Sigmoid colon (tissue), 7 donors: ENCODE data around the gene OR5I1. TPM values are rescaled to one million over a fixed set of nuclear protein-coding genes. Genes with fewer than 3 reads are reported as not detected.

ENCODE experiments used
- DNase-seq: peaks from one replicate; pipeline ENCODE4 v3.0.0-alpha.2; 2019
- H3K27ac ChIP-seq, 4 donors: fragments of 200-600 bp; sonication (generic); one replicate each; pipeline ENCODE4 v1.5.1; 2016 to 2019; ENCODE audit warnings: mild to moderate bottlenecking in 1 of 4
- H3K27me3 ChIP-seq, 3 donors: fragments of 200-600 bp; sonication (generic); one replicate each; pipeline ENCODE4 v1.5.1; 2019; ENCODE audit warnings: mild to moderate bottlenecking in 1 of 3
- H3K36me3 ChIP-seq, 4 donors: fragments of 200-600 bp; sonication (generic); one replicate each; pipeline ENCODE4 v1.5.1; 2016 to 2019
- H3K4me1 ChIP-seq, 4 donors: fragments of 200-600 bp; sonication (generic); one replicate each; pipeline ENCODE4 v1.5.1; 2017 to 2019
- H3K4me3 ChIP-seq, 4 donors: fragments of 200-600 bp; sonication (generic); one replicate each; pipeline ENCODE4 v1.5.1; 2017 to 2019; ENCODE audit warnings: mild to moderate bottlenecking in 2 of 4, moderate library complexity in 1 of 4
- H3K9me3 ChIP-seq, 4 donors: fragments of 200-600 bp in 3 of 4; sonication (generic) in 3 of 4; one replicate each; pipeline versions ENCODE4 v1.5.1 to v1.6.1; 2013 to 2019
- CTCF ChIP-seq, 4 experiments: fragments of 450-650 bp in 3 of 4; fragments of 200-600 bp in 1 of 4; IDR thresholded peaks; one replicate each; pipeline ENCODE4 v1.5.1; 2016 to 2019; ENCODE audit warnings: antibody characterized with exemption in 4 of 4, mild to moderate bottlenecking in 3 of 4, moderate library complexity in 2 of 4
- EP300 ChIP-seq, 4 donors: sonication (generic); formaldehyde crosslinking; IDR thresholded peaks; one replicate each; pipeline ENCODE4 v1.6.1; 2017; ENCODE audit warnings: antibody characterized with exemption in 4 of 4
- POLR2A ChIP-seq, 2 donors: fragments of 450-650 bp; IDR thresholded peaks; one replicate each; pipeline ENCODE4 v1.6.1; 2016; ENCODE audit warnings: antibody characterized with exemption in 2 of 2, mild to moderate bottlenecking in 2 of 2, moderate library complexity in 2 of 2
- POLR2AphosphoS5 ChIP-seq, 4 donors: sonication (generic); formaldehyde crosslinking; IDR thresholded peaks; one replicate each; pipeline ENCODE4 v1.6.1; 2017; ENCODE audit warnings: antibody characterized with exemption in 4 of 4
- WGBS, 2 donors: extraction: QIAGEN DNeasy Blood & Tissue Kit; methylation state at CpG; one replicate each; pipeline ENCODE4 v1.1.7; 2013; 5-methylcytosine and 5-hydroxymethylcytosine counted together
- intact Hi-C: fragments of 100-400 bp; cut with DNase I; formaldehyde crosslinking; loops from one replicate; pipeline ENCODE4 v1.15.1; 2023
- polyA plus RNA-seq, 3 donors: library from polyadenylated mRNA; stranded (reverse); fragments of 200-250 nt; gene quantifications; one replicate each; pipeline ENCODE4 v1.2.3, GENCODE V29; 2013
- total RNA-seq, 4 donors: library from RNA; depleted of rRNA; stranded (reverse); fragments of >200 nt; gene quantifications; one replicate each; pipeline ENCODE4 v1.1.0, GENCODE V29; 2016
- donor health status: healthy with polysubstance abuse.
- donor health status: Bipolar disorder and iron deficiency.
- donor health status: healthy.

OR5I1 gene
- total and polyA plus RNA-seq, 7 donors: not detected

DNA sequence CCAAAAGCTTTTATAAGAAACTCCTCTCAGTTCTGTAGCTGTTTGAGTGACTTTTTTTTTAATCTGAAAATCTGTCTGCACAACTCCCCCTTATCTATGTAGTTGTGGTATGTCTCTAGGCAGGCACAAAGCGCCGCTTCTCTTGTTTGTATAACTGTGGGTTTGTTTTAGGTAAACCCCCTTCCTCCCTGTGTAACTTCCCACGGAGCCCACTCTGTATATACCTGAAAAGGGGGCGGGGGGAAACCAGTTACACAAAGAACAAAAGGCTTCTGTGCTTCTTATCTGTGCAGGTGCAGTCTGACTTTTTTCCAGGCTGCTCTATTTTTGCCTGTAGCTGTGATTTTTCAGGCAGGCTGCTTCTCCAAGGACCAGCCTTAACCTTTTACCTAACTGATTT, 20.3 kb upstream of the OR5I1 start:
- 22 to 62% methylated on average over 4 of the region's 4 CpGs for WGBS, 2 donors
- Histone ChIP-seq H3K36me3 (no peaks in the 10 kb centered on the region), H3K4me1 (no peaks in the 10 kb centered on the region), H3K27me3 (no peaks in the 10 kb centered on the region), H3K4me3 (no peak overlapping the region), H3K27ac (no peak overlapping the region), H3K9me3 (no peaks in the 10 kb centered on the region)
- no peak for DNase-seq
- intact Hi-C loops: no loop called here
- TF ChIP-seq POLR2AphosphoS5 (IDR thresholded peaks at IDR 0.05): no peak
- TF ChIP-seq CTCF (IDR thresholded peaks at IDR 0.05): no peak
- no peak for TF ChIP-seq EP300 (IDR thresholded peaks at IDR 0.05)
- TF ChIP-seq POLR2A (IDR thresholded peaks at IDR 0.05): no peak

DNA sequence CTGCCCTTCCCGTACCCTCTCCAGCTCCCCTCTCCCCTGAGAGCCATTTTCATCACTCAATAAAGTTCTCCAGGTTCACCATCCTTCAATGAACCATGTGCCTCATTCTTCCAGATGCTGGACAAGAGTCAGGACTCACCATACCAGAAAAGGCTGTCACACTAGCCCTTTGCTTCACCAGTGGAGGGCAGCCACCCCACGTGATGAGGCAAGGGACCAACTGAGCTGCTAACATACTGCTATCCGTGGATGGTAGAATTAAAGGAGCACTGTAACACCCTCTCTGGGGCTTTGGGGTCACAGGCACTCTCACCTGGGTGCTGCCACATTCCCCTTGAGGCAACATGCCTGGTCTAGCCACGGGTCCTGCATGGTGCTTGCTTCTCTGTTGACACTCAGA, 13.1 kb upstream of the OR5I1 start:
- intact Hi-C loops: no loop called here
- Histone ChIP-seq H3K36me3 (no peaks in the 10 kb centered on the region), H3K9me3 (no peaks in the 10 kb centered on the region), H3K27me3 (no peaks in the 10 kb centered on the region), H3K4me3 (no peak overlapping the region), H3K4me1 (no peaks in the 10 kb centered on the region), H3K27ac (no peak overlapping the region)
- WGBS, 2 donors: 80 to 81% methylated on average over 4 of the region's 4 CpGs
- TF ChIP-seq CTCF (IDR thresholded peaks at IDR 0.05) (no peak), EP300 (IDR thresholded peaks at IDR 0.05) (no peak), POLR2A (IDR thresholded peaks at IDR 0.05) (no peak), POLR2AphosphoS5 (IDR thresholded peaks at IDR 0.05) (no peak)
- DNase-seq: no peak

GRCh38 chr11:55942785-55943392, 6.7 kb upstream of the OR5I1 start:
- no peak overlapping the region for H3K4me3 ChIP-seq
- H3K27me3 ChIP-seq: no peaks in the 10 kb centered on the region
- intact Hi-C loops: no loop called here
- no peaks in the 10 kb centered on the region for H3K9me3 ChIP-seq
- TF ChIP-seq CTCF (IDR thresholded peaks at IDR 0.05) (no peak), POLR2A (IDR thresholded peaks at IDR 0.05) (no peak), EP300 (IDR thresholded peaks at IDR 0.05) (no peak), POLR2AphosphoS5 (IDR thresholded peaks at IDR 0.05) (no peak)
- WGBS, 2 donors: 2% methylated on average over 3 of the region's 3 CpGs
- H3K4me1 ChIP-seq: no peaks in the 10 kb centered on the region
- DNase-seq: no peak
- no peaks in the 10 kb centered on the region for H3K36me3 ChIP-seq
- H3K27ac ChIP-seq: no peak overlapping the region

- no peak for DNase-seq
- H3K27ac ChIP-seq: no peak overlapping the region
- 83 to 86% methylated on average over 5 of the region's 5 CpGs for WGBS, 2 donors
- H3K27me3 ChIP-seq: no peaks in the 10 kb centered on the region
- H3K9me3 ChIP-seq: peaks cover 0 to 3% (median 0%) of the 10 kb centered on the region in 4 donors
- intact Hi-C loops: no loop called here
- H3K36me3 ChIP-seq: no peaks in the 10 kb centered on the region
- H3K4me3 ChIP-seq: no peak overlapping the region
- H3K4me1 ChIP-seq: no peaks in the 10 kb centered on the region
- no peak for TF ChIP-seq EP300 (IDR thresholded peaks at IDR 0.05)
- no peak for TF ChIP-seq POLR2A (IDR thresholded peaks at IDR 0.05)
- TF ChIP-seq POLR2AphosphoS5 (IDR thresholded peaks at IDR 0.05): no peak
- TF ChIP-seq CTCF (IDR thresholded peaks at IDR 0.05): no peak
Observed at GRCh38 chr11:55920537-55920936, 15.7 kb downstream of the OR5I1 start.

GRCh38 chr11:55914482-55914881, 21.7 kb downstream of the OR5I1 start, which contains the start of gene OR5W2:
Gene OR5W2 (minus strand): TSS chr11:55914582. CDS start chr11:55914582, 0 bp downstream.
- Histone ChIP-seq H3K27ac (no peak within 1 kb of the TSS), H3K4me3 (no peak within 1 kb of the TSS), H3K36me3 (no peaks in the 10 kb centered on the region), H3K27me3 (no peaks in the 10 kb centered on the region), H3K9me3 (no peaks in the 10 kb centered on the region), H3K4me1 (no peaks in the 10 kb centered on the region)
- intact Hi-C loops: no loop called here
- no peak for TF ChIP-seq CTCF (IDR thresholded peaks at IDR 0.05)
- TF ChIP-seq POLR2AphosphoS5 (IDR thresholded peaks at IDR 0.05): no peak
- TF ChIP-seq POLR2A (IDR thresholded peaks at IDR 0.05): no peak
- no peak for DNase-seq
- WGBS, 2 donors: 55 to 79% methylated on average over 1 of the region's 1 CpG
